Smooth muscle cell (in vitro differentiated cells): ENCODE data around the gene EVC2. TPM values are rescaled to one million over a fixed set of nuclear protein-coding genes. Genes with fewer than 3 reads are reported as not detected.

Experiments used
- DNase-seq: peaks from one replicate; lab custom pipeline; 2025; ENCODE audit not compliant: unreplicated experiment; lab: John Stamatoyannopoulos, UW
- H2AFZ ChIP-seq: fragments of 200-600 bp; sonication (generic); 2 replicates; pipeline ENCODE4 v1.6.0; 2016; ENCODE audit warnings: antibody characterized with exemption, low read depth, mild to moderate bottlenecking
- H3F3A ChIP-seq: fragments of 200-600 bp; sonication (generic); 2 replicates; pipeline ENCODE4 v1.6.0; 2017; ENCODE audit warnings: antibody characterized with exemption, low read depth
- H3K27ac ChIP-seq: fragments of 200-600 bp; sonication (generic); 2 replicates; pipeline ENCODE4 v1.5.1; 2016; ENCODE audit warnings: low read depth, mild to moderate bottlenecking
- H3K27me3 ChIP-seq: fragments of 200-600 bp; sonication (generic); 2 replicates; pipeline ENCODE4 v1.6.1; 2016; ENCODE audit warnings: low read depth, mild to moderate bottlenecking
- H3K36me3 ChIP-seq: fragments of 200-600 bp; sonication (generic); 2 replicates; pipeline ENCODE4 v1.5.1; 2016; ENCODE audit warnings: low read depth
- H3K4me1 ChIP-seq: fragments of 200-600 bp; sonication (generic); 2 replicates; pipeline ENCODE4 v1.5.1; 2016; ENCODE audit warnings: low read depth
- H3K4me2 ChIP-seq: fragments of 200-600 bp; sonication (generic); 2 replicates; pipeline ENCODE4 v1.6.0; 2016; ENCODE audit warnings: mild to moderate bottlenecking
- H3K4me3 ChIP-seq: fragments of 200-600 bp; sonication (generic); 2 replicates; pipeline ENCODE4 v1.5.1; 2016; ENCODE audit warnings: mild to moderate bottlenecking
- H3K79me2 ChIP-seq: fragments of 200-600 bp; sonication (generic); 2 replicates; pipeline ENCODE4 v1.6.0; 2016; ENCODE audit warnings: low read depth, mild to moderate bottlenecking
- H3K9ac ChIP-seq: fragments of 200-600 bp; sonication (generic); 2 replicates; pipeline ENCODE4 v1.6.0; 2016; ENCODE audit warnings: low read depth
- H3K9me3 ChIP-seq: fragments of 200-600 bp; sonication (generic); replicated peaks from 2 replicates; pipeline ENCODE4 v1.5.1; 2016; ENCODE audit warnings: low read depth
- H4K20me1 ChIP-seq: fragments of 200-600 bp; sonication (generic); 2 replicates; pipeline ENCODE4 v1.6.0; 2016; ENCODE audit warnings: low read depth
- WGBS: methylation state at CpG from one replicate; pipeline ENCODE4 v1.1.7; 2016; ENCODE audit warnings: low lambda C conversion rate; 5-methylcytosine and 5-hydroxymethylcytosine counted together
- polyA plus RNA-seq: library from polyadenylated mRNA; unstranded; fragments of >200 nt; fragmentation: Nextera tagmentation; extraction: Ambion mirVana; gene quantifications from 2 replicates; pipeline ENCODE4 v1.2.1, GENCODE V29; 2016
- total RNA-seq: library from RNA; depleted of rRNA; stranded (reverse); fragments of >200 nt; gene quantifications from 2 replicates; pipeline ENCODE4 v1.2.3, GENCODE V29; 2014
- TF ChIP-seq, protein P1 (sequence below): fragments of 200-600 bp; sonication (generic); IDR thresholded peaks from 2 replicates; pipeline ENCODE4 v1.5.1; 2017; ENCODE audit warnings: borderline replicate concordance, mild to moderate bottlenecking, antibody characterized with exemption; ENCODE audit not compliant: insufficient read depth, poor library complexity, severe bottlenecking

Gene EVC2
- total and polyA plus RNA-seq, 2 experiments from 2014 or later = 6.9 to 7.9 TPM

DNA sequence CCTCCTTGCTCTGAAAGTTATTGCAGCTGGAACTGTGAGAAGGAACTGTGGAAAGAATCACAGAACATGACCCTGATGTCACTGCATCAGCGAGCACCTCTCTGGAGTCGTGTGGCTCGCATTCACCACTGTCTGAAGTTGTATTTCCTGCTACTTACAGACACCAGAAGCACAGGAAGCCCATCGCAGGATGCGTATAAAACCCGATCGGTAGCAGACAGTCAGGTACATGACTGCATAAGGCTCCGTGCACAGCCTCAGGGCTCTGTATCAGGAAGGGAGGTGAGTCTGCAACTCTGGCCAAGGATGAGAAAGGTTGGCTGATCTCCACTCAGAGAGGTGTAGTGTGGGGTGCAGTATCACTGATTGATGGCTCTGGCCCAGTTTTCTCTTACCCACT is 134.4 kb downstream of the EVC2 start:
- no peaks in the 10 kb centered on the region for H3K79me2 ChIP-seq
- no peaks in the 10 kb centered on the region for H3K27me3 ChIP-seq
- TF ChIP-seq, protein P1, sequence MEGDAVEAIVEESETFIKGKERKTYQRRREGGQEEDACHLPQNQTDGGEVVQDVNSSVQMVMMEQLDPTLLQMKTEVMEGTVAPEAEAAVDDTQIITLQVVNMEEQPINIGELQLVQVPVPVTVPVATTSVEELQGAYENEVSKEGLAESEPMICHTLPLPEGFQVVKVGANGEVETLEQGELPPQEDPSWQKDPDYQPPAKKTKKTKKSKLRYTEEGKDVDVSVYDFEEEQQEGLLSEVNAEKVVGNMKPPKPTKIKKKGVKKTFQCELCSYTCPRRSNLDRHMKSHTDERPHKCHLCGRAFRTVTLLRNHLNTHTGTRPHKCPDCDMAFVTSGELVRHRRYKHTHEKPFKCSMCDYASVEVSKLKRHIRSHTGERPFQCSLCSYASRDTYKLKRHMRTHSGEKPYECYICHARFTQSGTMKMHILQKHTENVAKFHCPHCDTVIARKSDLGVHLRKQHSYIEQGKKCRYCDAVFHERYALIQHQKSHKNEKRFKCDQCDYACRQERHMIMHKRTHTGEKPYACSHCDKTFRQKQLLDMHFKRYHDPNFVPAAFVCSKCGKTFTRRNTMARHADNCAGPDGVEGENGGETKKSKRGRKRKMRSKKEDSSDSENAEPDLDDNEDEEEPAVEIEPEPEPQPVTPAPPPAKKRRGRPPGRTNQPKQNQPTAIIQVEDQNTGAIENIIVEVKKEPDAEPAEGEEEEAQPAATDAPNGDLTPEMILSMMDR = no peak
- no peaks in the 10 kb centered on the region for H3K4me1 ChIP-seq
- DNase-seq = no peak
- 98% methylated on average over 8 of the region's 8 CpGs for WGBS
- no peaks in the 10 kb centered on the region for H4K20me1 ChIP-seq
- H3K4me3 ChIP-seq = no peak overlapping the region
- H3K27ac ChIP-seq = no peak overlapping the region
- peaks cover 10% of the 10 kb centered on the region for H3K36me3 ChIP-seq
- no peak overlapping the region for H3K9ac ChIP-seq
- no peaks in the 10 kb centered on the region for H3F3A ChIP-seq
- no peaks in the 10 kb centered on the region for H3K9me3 ChIP-seq
- H3K4me2 ChIP-seq = no peak overlapping the region
- H2AFZ ChIP-seq = no peak overlapping the region

DNA sequence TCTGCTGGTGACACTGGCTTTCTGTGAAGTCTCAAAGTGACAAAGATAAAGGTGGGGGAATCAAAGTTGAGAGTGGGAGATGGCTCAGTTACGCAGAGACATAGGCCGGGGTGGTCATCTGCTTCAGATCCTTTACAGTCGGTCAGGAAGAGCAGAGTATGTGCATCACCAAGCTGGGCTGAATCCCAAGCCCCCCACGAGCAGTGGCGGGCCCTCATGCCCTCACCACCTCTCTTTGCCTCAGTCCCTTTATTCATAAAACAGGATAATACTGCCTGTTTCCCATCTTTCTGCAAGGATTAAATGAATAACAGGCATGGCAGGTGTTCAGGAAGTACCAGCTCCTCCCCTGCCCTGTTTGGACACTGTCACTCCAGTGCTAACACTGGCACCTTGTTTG is 135.6 kb downstream of the EVC2 start:
- H3K27ac ChIP-seq = no peak overlapping the region
- H3F3A ChIP-seq = no peaks in the 10 kb centered on the region
- H3K9ac ChIP-seq = no peak overlapping the region
- no peaks in the 10 kb centered on the region for H4K20me1 ChIP-seq
- H3K79me2 ChIP-seq = no peaks in the 10 kb centered on the region
- 98% methylated on average over 5 of the region's 5 CpGs for WGBS
- no peaks in the 10 kb centered on the region for H3K9me3 ChIP-seq
- H3K4me1 ChIP-seq = no peaks in the 10 kb centered on the region
- TF ChIP-seq, protein P1 = no peak
- no peak overlapping the region for H2AFZ ChIP-seq
- H3K36me3 ChIP-seq = peaks cover 10% of the 10 kb centered on the region
- no peak overlapping the region for H3K4me3 ChIP-seq
- no peak overlapping the region for H3K4me2 ChIP-seq
- DNase-seq = no peak
- no peaks in the 10 kb centered on the region for H3K27me3 ChIP-seq

DNA sequence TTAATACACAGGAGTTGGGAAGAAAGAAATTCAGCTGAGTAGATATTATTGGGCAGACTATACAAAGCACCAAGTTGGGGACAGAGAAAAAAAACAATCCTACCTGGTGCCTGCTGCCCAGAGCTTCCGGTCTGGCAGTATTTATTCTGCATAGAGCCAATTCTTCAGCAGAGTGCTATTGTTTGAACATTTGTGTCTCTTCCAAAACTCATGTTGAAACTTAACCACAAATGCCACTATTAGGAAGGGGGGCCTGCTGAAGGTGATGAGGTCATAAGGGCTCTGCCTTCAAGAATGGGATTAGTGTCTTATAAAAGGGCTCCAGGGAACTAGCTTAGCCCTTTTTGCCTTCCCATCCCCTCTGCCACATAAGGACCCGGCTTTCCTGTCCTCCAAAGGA is 136.2 kb downstream of the EVC2 start:
- H4K20me1 ChIP-seq = no peaks in the 10 kb centered on the region
- DNase-seq = no peak
- no peaks in the 10 kb centered on the region for H3K9me3 ChIP-seq
- H3K27me3 ChIP-seq = no peaks in the 10 kb centered on the region
- no peak overlapping the region for H3K9ac ChIP-seq
- H3K27ac ChIP-seq = no peak overlapping the region
- no peaks in the 10 kb centered on the region for H3K79me2 ChIP-seq
- no peak overlapping the region for H3K4me2 ChIP-seq
- H3K36me3 ChIP-seq = peaks cover 10% of the 10 kb centered on the region
- no peak overlapping the region for H2AFZ ChIP-seq
- 93% methylated on average over 2 of the region's 2 CpGs for WGBS
- TF ChIP-seq, protein P1 = no peak
- H3K4me3 ChIP-seq = no peak overlapping the region
- H3K4me1 ChIP-seq = no peaks in the 10 kb centered on the region
- H3F3A ChIP-seq = no peaks in the 10 kb centered on the region

DNA sequence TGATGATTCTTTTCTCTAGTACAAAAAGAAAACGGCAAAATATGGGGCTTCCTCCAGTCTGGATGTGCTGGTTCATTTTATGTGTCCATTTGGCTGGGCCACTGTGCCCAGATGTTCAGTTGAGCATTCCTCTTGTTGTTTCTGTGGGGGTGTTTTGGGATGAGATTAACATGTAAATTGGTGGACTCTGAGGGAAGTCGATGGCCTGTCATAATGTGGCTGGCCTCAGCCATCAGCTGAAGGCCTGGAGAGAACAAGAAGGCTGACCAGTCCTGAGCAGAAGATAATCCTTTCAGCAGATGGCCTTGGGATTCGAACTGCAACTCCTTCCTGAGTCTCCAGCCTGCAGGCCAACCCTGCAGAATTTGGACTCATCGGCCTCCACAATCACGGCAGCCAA is 136.7 kb downstream of the EVC2 start:
- Histone ChIP-seq H3K4me3 (no peak overlapping the region), H3F3A (no peaks in the 10 kb centered on the region), H3K79me2 (no peaks in the 10 kb centered on the region), H3K9ac (no peak overlapping the region), H3K27ac (no peak overlapping the region), H2AFZ (no peak overlapping the region), H3K36me3 (peaks cover 10% of the 10 kb centered on the region), H3K27me3 (no peaks in the 10 kb centered on the region), H3K9me3 (no peaks in the 10 kb centered on the region), H3K4me1 (no peaks in the 10 kb centered on the region), H3K4me2 (no peak overlapping the region), H4K20me1 (no peaks in the 10 kb centered on the region)
- TF ChIP-seq, protein P1 = no peak
- no peak for DNase-seq
- 91% methylated on average over 5 of the region's 5 CpGs for WGBS
